Globus pallidus (tissue), 1 donor: ENCODE results near the gene GPR89A.
"Not testable (repeated sequence)": the region's sequence is repeated elsewhere in the genome, so short reads cannot be mapped to it uniquely, and the experiment has no call there.

Source experiments
- DNase-seq: peaks from one replicate; pipeline ENCODE4 v3.0.0-alpha.2; 2015; ENCODE audit warnings: low spot score

Gene GPR89A

DNA sequence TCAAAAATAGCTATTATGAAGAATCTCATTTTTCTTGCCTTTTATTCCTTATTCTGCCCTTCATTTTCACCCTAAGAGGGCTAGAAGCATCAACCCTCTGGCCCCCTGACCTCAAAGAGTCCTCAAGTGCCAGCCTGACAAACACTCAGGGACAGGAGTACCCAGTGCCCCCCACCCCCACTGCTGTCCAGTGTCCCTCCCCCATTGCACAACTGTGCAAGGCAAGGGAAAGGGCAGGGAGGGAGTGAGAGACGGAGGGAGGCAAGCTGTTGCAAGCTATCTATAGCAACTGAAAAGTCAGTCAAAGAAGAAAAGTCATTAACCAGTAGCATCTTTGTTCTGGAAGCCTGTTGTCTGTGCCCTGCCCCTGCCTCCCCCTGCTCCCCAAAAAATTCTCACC lies 78.3 kb downstream of the GPR89A start:
- not testable (repeated sequence) for DNase-seq

DNA sequence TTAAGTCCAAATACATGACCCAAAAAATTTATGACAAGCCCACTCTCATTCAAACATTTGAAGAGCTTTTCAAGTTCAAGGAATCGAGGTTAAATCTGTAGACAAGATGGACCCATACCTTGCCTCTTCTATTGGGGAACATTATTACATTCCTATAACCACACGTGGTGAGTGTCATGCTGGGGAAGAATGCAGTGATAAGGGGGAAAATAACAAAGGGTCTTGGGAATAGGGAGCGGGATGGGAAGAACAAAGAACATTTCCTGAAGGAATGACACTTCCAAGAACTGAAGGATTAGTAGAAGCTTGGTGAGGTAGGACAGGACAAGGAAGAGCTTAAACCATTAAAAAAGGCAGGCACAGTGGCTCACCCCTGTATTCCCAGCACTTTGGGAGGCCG lies 80.5 kb downstream of the GPR89A start:
- no peak for DNase-seq

- DNase-seq = no peak
These were observed 81.1 kb downstream of the GPR89A start for GRCh38 chr1:145688924-145689323.

DNA sequence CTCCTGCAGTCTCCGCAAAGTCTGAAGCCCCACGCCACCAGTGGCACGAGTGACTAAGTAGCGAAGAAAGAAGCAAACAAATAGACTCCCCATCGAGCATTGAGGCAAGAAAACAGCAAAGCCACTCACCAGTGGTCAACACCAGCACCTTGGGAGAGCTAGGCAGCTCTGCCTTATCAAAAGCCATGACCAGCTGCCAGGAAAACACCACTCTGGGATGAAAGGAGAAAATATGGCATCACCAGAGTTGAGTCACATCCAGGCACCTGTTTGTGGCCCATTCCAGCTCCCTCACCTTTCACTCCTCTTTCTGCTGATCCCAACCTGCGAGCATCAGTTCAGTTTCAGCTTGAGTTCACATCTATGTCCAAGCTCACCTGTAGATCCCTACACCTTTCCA lies 82.1 kb downstream of the GPR89A start:
- DNase-seq = no peak

- DNase-seq = no peak
These were observed 83.1 kb downstream of the GPR89A start for GRCh38 chr1:145690587-145691558.

DNA sequence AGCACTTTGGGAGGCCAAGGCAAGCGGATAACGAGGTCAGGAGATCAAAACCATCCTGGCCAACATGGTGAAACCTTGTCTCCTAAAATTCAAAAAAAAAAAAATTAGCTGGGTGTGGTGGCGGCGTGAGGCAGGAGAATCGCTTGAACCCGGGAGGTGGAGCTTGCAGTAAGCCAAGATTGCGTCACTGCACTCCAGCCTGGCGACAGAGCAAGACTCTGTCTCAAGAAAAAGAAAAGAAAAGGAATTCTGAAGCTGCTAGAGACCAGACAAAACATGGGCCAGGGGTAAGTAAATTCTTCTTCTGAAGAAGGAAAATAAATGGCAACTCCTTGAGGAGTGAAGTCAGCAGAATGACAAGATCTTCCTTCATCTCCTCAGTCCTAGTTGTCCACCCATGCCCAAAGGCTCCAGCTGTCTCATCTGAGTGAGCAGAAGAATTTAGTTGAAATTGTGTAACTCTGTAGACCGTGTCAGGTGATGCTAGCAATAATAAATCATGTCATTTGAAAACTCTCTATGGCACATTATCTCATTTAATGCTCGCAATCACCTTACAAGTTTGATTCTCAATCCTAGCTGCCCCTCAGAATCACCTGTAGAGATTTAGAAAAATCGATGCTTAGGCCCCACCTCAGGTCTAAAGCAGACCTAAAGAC lies 85.1 kb downstream of the GPR89A start:
- no peak for DNase-seq

- no peak for DNase-seq
These were observed 88.2 kb downstream of the GPR89A start for GRCh38 chr1:145695821-145696629.

GRCh38 chr1:145696630-145696960 lies 88.8 kb downstream of the GPR89A start:
- DNase-seq = no peak

- DNase-seq = no peak
These were observed 93.6 kb downstream of the GPR89A start for GRCh38 chr1:145701306-145701862.

DNA sequence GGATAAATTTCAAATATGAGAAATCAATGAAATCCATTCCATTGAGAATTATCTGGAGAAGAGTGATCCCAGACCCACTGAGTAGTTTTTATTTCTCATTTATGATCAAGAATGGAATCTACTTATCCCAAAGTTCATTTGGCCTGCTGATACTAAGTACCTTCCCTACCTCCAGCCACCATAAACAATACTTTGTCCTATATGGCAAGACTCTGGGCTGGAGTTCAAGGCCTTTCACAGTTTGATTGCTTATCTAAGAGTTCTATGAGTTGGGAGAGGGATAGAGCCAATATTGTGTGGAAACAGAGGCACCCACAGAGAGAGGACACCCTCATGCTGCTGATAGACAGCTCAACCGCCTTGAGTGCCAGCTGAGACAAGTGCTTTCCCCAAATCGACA lies 94.3 kb downstream of the GPR89A start:
- no peak for DNase-seq

DNA sequence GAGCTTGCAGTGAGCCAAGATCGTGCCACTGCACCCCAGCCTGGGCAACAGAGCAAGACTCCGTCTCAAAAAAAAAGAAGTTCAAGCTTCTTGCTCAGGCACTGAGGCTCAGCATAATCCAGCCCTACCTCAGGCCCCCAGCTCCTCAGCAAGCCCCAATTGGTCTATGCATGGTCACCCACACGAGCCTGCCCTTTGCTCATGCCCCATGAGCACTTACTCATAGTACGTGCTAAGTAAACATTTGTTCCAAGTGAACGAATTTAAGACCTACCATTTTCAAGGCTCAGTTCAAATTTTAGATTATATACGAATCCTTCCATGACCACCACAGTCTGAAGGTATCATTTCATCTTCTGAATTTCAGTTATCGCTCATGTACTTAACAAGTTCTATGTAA lies 95.0 kb downstream of the GPR89A start:
- DNase-seq = no peak

DNA sequence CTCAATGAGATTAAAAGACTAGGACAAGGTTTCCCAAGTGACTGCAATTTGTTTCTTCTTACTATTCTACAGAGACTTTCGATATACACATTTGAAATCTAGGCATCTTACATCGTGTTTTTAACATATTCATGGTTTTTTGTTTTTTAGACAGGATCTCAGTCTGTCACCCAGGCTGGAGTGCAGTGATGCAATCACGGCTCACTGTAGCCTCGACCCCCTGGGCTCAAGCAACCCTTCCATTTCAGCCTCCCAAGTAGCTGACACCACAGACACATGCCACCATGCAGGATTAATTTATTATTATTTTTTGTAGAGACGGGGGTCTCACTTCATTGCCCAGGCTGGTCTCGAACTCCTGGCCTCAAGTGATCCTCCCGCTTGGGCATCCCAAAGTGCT lies 97.8 kb downstream of the GPR89A start:
- DNase-seq = no peak

- no peak for DNase-seq
These were observed 98.4 kb downstream of the GPR89A start for GRCh38 chr1:145706086-145706664.

DNA sequence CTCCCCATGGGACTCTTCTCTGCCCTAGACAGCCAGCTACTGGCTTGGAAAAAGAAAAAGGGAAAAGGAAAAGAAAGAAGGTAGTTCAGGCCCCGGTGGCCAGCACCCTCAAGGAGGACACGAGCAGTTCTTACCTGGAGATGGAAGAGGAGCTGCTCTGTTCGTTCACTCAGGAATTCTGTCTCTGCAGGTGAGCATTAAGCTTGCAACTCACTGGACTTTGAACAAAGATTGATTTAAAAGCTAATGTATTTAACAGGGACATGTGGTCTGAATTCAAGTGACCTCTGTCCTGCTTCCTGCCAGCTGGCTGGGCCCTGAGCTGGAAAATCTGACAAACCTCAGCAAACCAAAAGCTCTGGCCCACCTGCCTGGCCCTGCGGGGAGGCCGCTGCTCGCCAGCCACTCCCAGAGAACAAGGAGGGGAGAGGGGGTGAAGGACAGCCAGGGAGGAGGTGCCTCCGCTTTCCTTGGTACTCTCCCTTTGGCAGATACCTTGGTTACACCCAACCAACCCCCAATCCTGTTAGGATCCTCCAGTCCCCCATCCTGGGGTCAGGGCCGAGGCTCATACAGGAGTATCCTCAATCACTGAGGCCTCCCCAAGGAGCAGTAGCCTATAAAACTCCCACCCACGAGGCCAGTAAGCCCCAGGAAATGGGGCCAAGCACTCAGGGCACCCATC lies 99.5 kb downstream of the GPR89A start, which contains the start of gene PDZK1:
PDZK1 (minus strand) TSS at position 186 of the 685 bp plus-strand sequence. CDS start 19,347 bp downstream, outside the sequence.
- DNase-seq = no peak

- no peak for DNase-seq
These were observed 100.3 kb downstream of the GPR89A start for GRCh38 chr1:145708063-145708462.

DNA sequence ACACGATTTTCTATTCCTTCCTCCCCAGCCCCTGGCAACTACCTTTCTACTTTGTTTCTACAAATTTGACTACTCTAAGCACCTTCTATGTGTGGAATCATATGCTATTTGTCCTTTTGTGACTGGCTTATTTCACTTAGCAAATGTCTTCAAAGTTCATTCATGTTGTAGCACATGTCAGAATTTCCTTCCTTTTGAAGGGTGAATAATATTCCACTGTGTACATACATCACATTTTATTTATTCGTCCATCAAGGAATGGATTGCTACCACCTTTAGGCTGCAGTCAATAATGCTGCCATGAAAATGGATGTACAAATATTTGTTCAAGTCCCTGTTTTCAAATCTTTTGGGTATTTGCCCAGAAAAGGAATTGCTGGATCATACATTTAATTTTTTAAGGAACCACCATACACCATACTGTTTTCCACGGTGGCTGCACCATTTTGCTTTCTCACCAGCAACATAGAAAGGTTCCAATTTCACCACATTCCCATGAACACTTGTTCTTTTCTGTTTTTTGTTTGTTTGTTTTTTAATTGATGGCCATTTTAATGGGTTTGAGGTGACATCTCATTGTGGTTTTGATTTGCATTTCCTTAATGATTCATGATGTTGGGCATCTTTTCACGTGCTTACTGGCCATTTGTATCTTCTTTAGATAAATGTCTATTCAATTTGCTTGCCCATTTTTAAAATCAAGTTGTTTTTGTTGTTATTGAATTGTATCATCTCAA lies 102.7 kb downstream of the GPR89A start:
- DNase-seq = no peak

GRCh38 chr1:145711213-145711651 lies 103.4 kb downstream of the GPR89A start:
- no peak for DNase-seq

DNA sequence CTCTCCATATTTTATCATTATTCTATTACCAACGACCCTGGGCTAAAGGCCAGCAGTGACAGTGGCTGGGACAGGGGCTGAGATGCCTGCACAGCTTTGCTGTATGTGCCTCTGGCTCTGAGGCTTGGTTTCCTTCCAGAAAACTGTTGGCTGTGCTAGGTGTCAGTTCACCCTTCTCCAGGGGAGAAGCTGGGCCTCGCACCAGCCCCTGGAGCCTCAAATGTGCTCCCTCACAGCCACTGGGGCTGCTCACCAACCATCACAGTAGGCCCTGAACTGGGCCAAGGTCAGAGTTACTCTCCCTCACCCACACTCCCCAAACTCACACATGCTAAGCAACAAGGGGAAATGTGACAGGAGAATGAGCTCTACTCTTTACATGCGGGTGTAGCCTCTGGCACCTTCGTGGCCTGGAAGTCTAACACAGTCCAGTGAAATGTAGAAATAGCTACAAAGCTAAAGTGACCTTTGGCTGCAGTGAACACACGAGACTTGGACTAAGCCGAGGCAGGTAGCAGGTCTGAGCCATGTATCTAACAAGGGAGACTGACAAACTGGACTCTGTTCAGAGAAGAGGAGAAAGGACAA lies 106.8 kb downstream of the GPR89A start:
- no peak for DNase-seq

GRCh38 chr1:145716641-145717345 lies 109.0 kb downstream of the GPR89A start:
- no peak for DNase-seq
